ENCODE results near the gene UVRAG.

The UVRAG gene

DNA sequence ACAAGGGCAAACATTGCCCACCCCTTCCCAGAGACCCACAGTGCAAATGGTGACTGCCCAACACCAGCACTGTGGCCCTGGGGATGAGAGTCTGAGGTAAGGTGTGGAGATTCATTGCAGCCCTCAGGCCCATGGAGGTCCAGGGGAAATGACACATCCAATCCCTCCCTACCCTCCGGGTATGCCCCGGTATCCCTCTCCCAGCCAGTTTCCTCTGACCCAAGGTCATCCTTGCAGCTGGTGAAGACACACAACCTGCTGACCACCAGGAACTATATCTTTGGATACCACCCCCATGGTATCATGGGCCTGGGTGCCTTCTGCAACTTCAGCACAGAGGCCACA lies 18.9 kb upstream of the UVRAG start:
- no peak overlapping the region for H3K4me3 ChIP-seq (replicated peaks; ENCODE audit: insufficient read depth, low read length)
- TF ChIP-seq SPI1 (IDR thresholded peaks at IDR 0.05; ENCODE audit: borderline replicate concordance, low read depth) (no peak), GABPA (IDR thresholded peaks at IDR 0.05; ENCODE audit: low read depth) (no peak), POLR2AphosphoS5 (IDR thresholded peaks at IDR 0.05; ENCODE audit: low read depth) (no peak)
- TF ChIP-seq, protein P1, sequence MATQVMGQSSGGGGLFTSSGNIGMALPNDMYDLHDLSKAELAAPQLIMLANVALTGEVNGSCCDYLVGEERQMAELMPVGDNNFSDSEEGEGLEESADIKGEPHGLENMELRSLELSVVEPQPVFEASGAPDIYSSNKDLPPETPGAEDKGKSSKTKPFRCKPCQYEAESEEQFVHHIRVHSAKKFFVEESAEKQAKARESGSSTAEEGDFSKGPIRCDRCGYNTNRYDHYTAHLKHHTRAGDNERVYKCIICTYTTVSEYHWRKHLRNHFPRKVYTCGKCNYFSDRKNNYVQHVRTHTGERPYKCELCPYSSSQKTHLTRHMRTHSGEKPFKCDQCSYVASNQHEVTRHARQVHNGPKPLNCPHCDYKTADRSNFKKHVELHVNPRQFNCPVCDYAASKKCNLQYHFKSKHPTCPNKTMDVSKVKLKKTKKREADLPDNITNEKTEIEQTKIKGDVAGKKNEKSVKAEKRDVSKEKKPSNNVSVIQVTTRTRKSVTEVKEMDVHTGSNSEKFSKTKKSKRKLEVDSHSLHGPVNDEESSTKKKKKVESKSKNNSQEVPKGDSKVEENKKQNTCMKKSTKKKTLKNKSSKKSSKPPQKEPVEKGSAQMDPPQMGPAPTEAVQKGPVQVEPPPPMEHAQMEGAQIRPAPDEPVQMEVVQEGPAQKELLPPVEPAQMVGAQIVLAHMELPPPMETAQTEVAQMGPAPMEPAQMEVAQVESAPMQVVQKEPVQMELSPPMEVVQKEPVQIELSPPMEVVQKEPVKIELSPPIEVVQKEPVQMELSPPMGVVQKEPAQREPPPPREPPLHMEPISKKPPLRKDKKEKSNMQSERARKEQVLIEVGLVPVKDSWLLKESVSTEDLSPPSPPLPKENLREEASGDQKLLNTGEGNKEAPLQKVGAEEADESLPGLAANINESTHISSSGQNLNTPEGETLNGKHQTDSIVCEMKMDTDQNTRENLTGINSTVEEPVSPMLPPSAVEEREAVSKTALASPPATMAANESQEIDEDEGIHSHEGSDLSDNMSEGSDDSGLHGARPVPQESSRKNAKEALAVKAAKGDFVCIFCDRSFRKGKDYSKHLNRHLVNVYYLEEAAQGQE (IDR thresholded peaks at IDR 0.05; ENCODE audit: insufficient replicate concordance, low read depth) = no peak
- TF ChIP-seq, protein P2, sequence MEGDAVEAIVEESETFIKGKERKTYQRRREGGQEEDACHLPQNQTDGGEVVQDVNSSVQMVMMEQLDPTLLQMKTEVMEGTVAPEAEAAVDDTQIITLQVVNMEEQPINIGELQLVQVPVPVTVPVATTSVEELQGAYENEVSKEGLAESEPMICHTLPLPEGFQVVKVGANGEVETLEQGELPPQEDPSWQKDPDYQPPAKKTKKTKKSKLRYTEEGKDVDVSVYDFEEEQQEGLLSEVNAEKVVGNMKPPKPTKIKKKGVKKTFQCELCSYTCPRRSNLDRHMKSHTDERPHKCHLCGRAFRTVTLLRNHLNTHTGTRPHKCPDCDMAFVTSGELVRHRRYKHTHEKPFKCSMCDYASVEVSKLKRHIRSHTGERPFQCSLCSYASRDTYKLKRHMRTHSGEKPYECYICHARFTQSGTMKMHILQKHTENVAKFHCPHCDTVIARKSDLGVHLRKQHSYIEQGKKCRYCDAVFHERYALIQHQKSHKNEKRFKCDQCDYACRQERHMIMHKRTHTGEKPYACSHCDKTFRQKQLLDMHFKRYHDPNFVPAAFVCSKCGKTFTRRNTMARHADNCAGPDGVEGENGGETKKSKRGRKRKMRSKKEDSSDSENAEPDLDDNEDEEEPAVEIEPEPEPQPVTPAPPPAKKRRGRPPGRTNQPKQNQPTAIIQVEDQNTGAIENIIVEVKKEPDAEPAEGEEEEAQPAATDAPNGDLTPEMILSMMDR (IDR thresholded peaks at IDR 0.05; ENCODE audit: insufficient read depth, low read length) = no peak
- no peaks in the 10 kb centered on the region for H3K27me3 ChIP-seq (ENCODE audit: insufficient read depth, poor library complexity, severe bottlenecking)
- DNase-seq (ENCODE audit: low read depth in 1 of 2, low spot score in 1 of 2) = no peak
- no peak overlapping the region for H3K27ac ChIP-seq (replicated peaks)

DNA sequence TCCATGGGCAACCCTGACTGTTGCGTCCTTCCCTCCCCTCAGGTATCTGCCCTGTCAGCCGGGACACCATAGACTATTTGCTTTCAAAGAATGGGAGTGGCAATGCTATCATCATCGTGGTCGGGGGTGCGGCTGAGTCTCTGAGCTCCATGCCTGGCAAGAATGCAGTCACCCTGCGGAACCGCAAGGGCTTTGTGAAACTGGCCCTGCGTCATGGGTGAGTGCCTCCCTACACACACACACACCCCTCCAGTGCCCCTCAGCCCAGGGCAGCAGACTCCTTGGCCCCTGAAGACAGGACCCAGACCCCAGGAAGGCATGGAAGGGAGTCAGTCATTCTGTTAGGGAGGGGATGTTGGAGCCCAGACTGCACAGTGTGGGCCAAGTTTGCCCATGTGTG lies 17.9 kb upstream of the UVRAG start:
- no peak overlapping the region for H3K27ac ChIP-seq (replicated peaks)
- no peak overlapping the region for H3K4me3 ChIP-seq (replicated peaks; ENCODE audit: insufficient read depth, low read length)
- no peaks in the 10 kb centered on the region for H3K27me3 ChIP-seq (ENCODE audit: insufficient read depth, poor library complexity, severe bottlenecking)
- TF ChIP-seq SPI1 (IDR thresholded peaks at IDR 0.05; ENCODE audit: borderline replicate concordance, low read depth) = no peak
- TF ChIP-seq POLR2AphosphoS5 (IDR thresholded peaks at IDR 0.05; ENCODE audit: low read depth) = no peak
- TF ChIP-seq, protein P1 (IDR thresholded peaks at IDR 0.05; ENCODE audit: insufficient replicate concordance, low read depth) = no peak
- TF ChIP-seq, protein P2 (IDR thresholded peaks at IDR 0.05; ENCODE audit: insufficient read depth, low read length) = no peak
- TF ChIP-seq GABPA (IDR thresholded peaks at IDR 0.05; ENCODE audit: low read depth) = no peak
- no peak for DNase-seq (ENCODE audit: low read depth in 1 of 2, low spot score in 1 of 2)

DNA sequence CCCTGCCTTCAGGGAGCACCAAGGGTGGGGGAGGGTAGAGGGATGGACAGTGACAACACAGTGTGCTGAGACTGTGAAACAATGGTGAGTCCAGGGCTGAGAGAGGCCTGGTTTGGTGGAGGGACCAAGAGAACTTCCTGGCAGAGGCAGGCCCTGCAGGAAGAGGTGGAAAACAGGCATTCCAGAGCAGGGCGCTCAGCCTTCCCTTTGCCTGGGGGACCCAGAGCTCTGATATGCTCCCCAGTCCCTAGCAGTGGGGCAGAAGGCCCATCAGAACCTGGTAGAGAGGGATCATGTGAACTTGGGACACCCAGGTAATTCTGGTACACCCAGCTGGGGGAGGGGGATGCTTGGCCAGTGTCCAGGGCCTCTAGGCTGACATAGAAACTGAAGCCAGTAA lies 17.2 kb upstream of the UVRAG start:
- Histone ChIP-seq H3K4me3 (replicated peaks; ENCODE audit: insufficient read depth, low read length) (no peak overlapping the region), H3K27me3 (ENCODE audit: insufficient read depth, poor library complexity, severe bottlenecking) (no peaks in the 10 kb centered on the region), H3K27ac (replicated peaks) (no peak overlapping the region)
- DNase-seq (ENCODE audit: low read depth in 1 of 2, low spot score in 1 of 2) = no peak
- TF ChIP-seq SPI1 (IDR thresholded peaks at IDR 0.05; ENCODE audit: borderline replicate concordance, low read depth) = no peak
- TF ChIP-seq GABPA (IDR thresholded peaks at IDR 0.05; ENCODE audit: low read depth) = no peak
- TF ChIP-seq, protein P2 (IDR thresholded peaks at IDR 0.05; ENCODE audit: insufficient read depth, low read length) = no peak
- TF ChIP-seq POLR2AphosphoS5 (IDR thresholded peaks at IDR 0.05; ENCODE audit: low read depth) = no peak
- TF ChIP-seq, protein P1 (IDR thresholded peaks at IDR 0.05; ENCODE audit: insufficient replicate concordance, low read depth) = no peak

Measured in HL-60 (cell line).